ENCODE data around the gene SSH3. TPM values are rescaled to one million over a fixed set of nuclear protein-coding genes. Genes with fewer than 3 reads are reported as not detected.

Gene SSH3
- total RNA-seq, 1 experiment from 2014 or later = 57.8 TPM

DNA sequence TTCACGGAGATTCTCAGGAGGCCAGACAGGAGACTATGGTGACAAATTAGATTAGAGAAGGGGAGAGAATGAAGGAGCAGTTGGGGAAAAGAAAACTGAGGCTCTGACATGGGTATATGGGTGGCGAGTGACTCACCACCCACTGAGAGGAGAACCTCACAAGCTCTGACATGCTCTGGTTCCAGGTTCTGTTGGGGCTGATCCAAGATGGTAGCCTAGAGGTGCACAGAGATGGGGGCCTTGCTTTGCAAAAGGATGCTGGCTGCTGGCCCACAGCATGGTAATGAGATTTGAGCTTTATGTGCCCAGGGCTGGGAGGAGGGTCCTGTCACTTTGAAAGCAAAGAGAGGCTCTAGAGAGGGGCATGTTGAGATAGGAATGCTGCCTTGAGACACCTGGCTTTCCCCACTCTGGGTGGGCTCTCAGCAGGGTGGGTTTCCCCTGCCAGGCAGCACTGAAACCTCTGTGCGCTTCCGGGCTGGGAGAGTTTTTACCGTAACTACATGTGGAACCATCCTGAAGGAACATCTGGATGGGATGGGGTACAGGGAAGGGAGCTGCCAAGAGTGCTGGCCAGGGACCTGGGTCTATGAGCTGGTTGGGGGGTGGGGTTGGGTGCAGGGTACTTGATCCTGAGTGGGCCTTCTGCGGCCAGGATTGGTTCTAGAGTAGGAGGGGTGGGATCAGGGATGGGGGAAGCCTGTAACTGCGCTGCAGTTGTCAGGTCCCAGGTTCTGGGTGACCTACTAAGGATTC lies 38.3 kb upstream of the SSH3 start:
- Histone ChIP-seq H4K20me1 (ENCODE audit: insufficient read depth) (no peaks in the 10 kb centered on the region), H3K4me3 (replicated peaks in 1 of 2; ENCODE audit: low read depth in 1 of 2, low read length in 2 of 2) (no peak overlapping the region), H3K9me3 (ENCODE audit: control insufficient read depth in 1 of 2, insufficient read depth in 1 of 2, low read depth in 1 of 2, low read length in 2 of 2) (no peaks in the 10 kb centered on the region), H3K4me2 (ENCODE audit: low read length) (no peak overlapping the region), H3K27me3 (ENCODE audit: insufficient read depth, low read length) (no peaks in the 10 kb centered on the region), H3K4me1 (ENCODE audit: control insufficient read depth in 1 of 2, insufficient read depth in 2 of 2, low read length in 2 of 2) (peaks cover 14 to 47% of the 10 kb centered on the region in 2 experiments; a peak in 3 of 4 replicates), H3K36me3 (ENCODE audit: control insufficient read depth in 1 of 2, insufficient read depth in 2 of 2, low read length in 2 of 2) (peaks cover 2 to 15% of the 10 kb centered on the region in 2 experiments; a peak in 1 of 4 replicates), H2AFZ (ENCODE audit: low read depth, low read length, poor library complexity, severe bottlenecking) (no peak overlapping the region), H3K79me2 (ENCODE audit: insufficient read depth, low read length) (peaks cover 35% of the 10 kb centered on the region), H3K9me2 (ENCODE audit: insufficient read depth) (no peaks in the 10 kb centered on the region), H3K9ac (ENCODE audit: low read length) (no peak overlapping the region), H3K27ac (ENCODE audit: low read depth, low read length) (no peak overlapping the region)
- no peak for TF ChIP-seq EZH2phosphoT487 (IDR thresholded peaks at IDR 0.05; ENCODE audit: borderline replicate concordance)
- TF ChIP-seq YY1 (IDR thresholded peaks at IDR 0.05; ENCODE audit: extremely low read depth, insufficient replicate concordance, low read depth, low read length) = no peak
- TF ChIP-seq, protein P1, sequence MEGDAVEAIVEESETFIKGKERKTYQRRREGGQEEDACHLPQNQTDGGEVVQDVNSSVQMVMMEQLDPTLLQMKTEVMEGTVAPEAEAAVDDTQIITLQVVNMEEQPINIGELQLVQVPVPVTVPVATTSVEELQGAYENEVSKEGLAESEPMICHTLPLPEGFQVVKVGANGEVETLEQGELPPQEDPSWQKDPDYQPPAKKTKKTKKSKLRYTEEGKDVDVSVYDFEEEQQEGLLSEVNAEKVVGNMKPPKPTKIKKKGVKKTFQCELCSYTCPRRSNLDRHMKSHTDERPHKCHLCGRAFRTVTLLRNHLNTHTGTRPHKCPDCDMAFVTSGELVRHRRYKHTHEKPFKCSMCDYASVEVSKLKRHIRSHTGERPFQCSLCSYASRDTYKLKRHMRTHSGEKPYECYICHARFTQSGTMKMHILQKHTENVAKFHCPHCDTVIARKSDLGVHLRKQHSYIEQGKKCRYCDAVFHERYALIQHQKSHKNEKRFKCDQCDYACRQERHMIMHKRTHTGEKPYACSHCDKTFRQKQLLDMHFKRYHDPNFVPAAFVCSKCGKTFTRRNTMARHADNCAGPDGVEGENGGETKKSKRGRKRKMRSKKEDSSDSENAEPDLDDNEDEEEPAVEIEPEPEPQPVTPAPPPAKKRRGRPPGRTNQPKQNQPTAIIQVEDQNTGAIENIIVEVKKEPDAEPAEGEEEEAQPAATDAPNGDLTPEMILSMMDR (IDR thresholded peaks at IDR 0.05 in 2 of 3, conservative IDR thresholded peaks at IDR 0.05 in 1 of 3; ENCODE audit: borderline replicate concordance in 1 of 3, insufficient read depth in 1 of 3, low read depth in 2 of 3, low read length in 2 of 3) = no peak
- TF ChIP-seq MAX (IDR thresholded peaks at IDR 0.05) = no peak
- no peak for TF ChIP-seq RAD21 (IDR thresholded peaks at IDR 0.05; ENCODE audit: low read depth)
- TF ChIP-seq JUND (IDR thresholded peaks at IDR 0.05) = no peak
- TF ChIP-seq, protein P2, sequence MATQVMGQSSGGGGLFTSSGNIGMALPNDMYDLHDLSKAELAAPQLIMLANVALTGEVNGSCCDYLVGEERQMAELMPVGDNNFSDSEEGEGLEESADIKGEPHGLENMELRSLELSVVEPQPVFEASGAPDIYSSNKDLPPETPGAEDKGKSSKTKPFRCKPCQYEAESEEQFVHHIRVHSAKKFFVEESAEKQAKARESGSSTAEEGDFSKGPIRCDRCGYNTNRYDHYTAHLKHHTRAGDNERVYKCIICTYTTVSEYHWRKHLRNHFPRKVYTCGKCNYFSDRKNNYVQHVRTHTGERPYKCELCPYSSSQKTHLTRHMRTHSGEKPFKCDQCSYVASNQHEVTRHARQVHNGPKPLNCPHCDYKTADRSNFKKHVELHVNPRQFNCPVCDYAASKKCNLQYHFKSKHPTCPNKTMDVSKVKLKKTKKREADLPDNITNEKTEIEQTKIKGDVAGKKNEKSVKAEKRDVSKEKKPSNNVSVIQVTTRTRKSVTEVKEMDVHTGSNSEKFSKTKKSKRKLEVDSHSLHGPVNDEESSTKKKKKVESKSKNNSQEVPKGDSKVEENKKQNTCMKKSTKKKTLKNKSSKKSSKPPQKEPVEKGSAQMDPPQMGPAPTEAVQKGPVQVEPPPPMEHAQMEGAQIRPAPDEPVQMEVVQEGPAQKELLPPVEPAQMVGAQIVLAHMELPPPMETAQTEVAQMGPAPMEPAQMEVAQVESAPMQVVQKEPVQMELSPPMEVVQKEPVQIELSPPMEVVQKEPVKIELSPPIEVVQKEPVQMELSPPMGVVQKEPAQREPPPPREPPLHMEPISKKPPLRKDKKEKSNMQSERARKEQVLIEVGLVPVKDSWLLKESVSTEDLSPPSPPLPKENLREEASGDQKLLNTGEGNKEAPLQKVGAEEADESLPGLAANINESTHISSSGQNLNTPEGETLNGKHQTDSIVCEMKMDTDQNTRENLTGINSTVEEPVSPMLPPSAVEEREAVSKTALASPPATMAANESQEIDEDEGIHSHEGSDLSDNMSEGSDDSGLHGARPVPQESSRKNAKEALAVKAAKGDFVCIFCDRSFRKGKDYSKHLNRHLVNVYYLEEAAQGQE (IDR thresholded peaks at IDR 0.05; ENCODE audit: low read depth) = no peak
- TF ChIP-seq EGR1 (IDR thresholded peaks at IDR 0.05; ENCODE audit: low read depth) = no peak
- TF ChIP-seq ZNF274 (IDR thresholded peaks at IDR 0.05; ENCODE audit: low read depth, low read length) = no peak
- TF ChIP-seq SRF (IDR thresholded peaks at IDR 0.05; ENCODE audit: low read depth) = no peak
- TF ChIP-seq ZFX (IDR thresholded peaks at IDR 0.05) = no peak
- no peak for TF ChIP-seq SIN3A (IDR thresholded peaks at IDR 0.05; ENCODE audit: low read depth)
- TF ChIP-seq FOSL1 (IDR thresholded peaks at IDR 0.05; ENCODE audit: low read depth) = no peak
- ChIA-PET POLR2A (interaction anchor here (1.8 kb wide), 1 partner anchor 52 kb away, joined by 5 read pairs; no protein-coding TSS in a partner anchor), CTCF (interaction anchor here (1.7 to 4.2 kb wide), 2 partner anchors 52 to 117 kb away, joined by 5 to 60 read pairs; no protein-coding TSS in a partner anchor), RAD21 (ENCODE audit: low non-redundant PET in 1 of 2, low total read pairs in 2 of 2, uncharacterized antibody in 2 of 2, unreplicated experiment in 2 of 2) (no interaction called here)
- intact Hi-C loops (cut with micrococcal nuclease) = no loop called here
- DNase-seq (ENCODE audit: low read depth, low spot score) = no peak
- no peak for ATAC-seq
- no TSS peak for BruUV-seq (replicated peaks)

Data from HCT116 (cell line).